ENCODE results near the gene EVI5L. TPM values are rescaled to one million over a fixed set of nuclear protein-coding genes. Genes with fewer than 3 reads are reported as not detected.

The EVI5L gene
- total and polyA plus RNA-seq, 2 of the 4 experiments (the other 2 are of a cell fraction): 12.7 to 14.6 TPM

- DNase-seq (no peak), ATAC-seq (ENCODE audit: low read depth) (no peak)
- intact Hi-C loops (cut with micrococcal nuclease): no loop called here
- H3K4ac ChIP-seq (ENCODE audit: low read depth, low read length): no peak overlapping the region; the same call in 1 of the 2 replicates
- H3K79me1 ChIP-seq (ENCODE audit: low read depth in 1 of 2, low read length in 2 of 2): peaks cover 3 to 53% of the 10 kb centered on the region in 2 experiments
- no peak overlapping the region for H4K91ac ChIP-seq (ENCODE audit: insufficient read depth, low read depth, low read length)
- H3K9ac ChIP-seq (ENCODE audit: low read depth, low read length): no peak overlapping the region
- H3K4me2 ChIP-seq (ENCODE audit: low read depth, low read length): no peak overlapping the region
- no peak overlapping the region for H2AK5ac ChIP-seq (ENCODE audit: low read depth, low read length)
- H3K23ac ChIP-seq (ENCODE audit: low read depth, low read length): peak overlapping the region; percentile 34; the same call in 1 of the 2 replicates
- ChIA-PET POLR2A (ENCODE audit: unreplicated experiment) (no interaction called here), CTCF (no interaction called here)
- peaks cover 2% of the 10 kb centered on the region; the same call in 1 of the 2 replicates for H3K9me1 ChIP-seq (ENCODE audit: insufficient read depth, low read length)
- H2BK120ac ChIP-seq (ENCODE audit: low read depth, low read length): no peak overlapping the region
- H2AK9ac ChIP-seq (replicated peaks; ENCODE audit: low read depth, low read length, poor library complexity): peak overlapping the region; percentile 5
- no peaks in the 10 kb centered on the region for H3K9me3 ChIP-seq (ENCODE audit: control insufficient read depth, insufficient read depth, low read length)
- H2BK15ac ChIP-seq (ENCODE audit: low read depth, low read length): no peak overlapping the region; the same call in 2 of the 3 replicates
- no peaks in the 10 kb centered on the region for H3K36me3 ChIP-seq (ENCODE audit: control insufficient read depth, insufficient read depth, low read length)
- H3K14ac ChIP-seq (replicated peaks; ENCODE audit: low read depth, low read length): no peak overlapping the region; the same call in 1 of the 2 replicates
- no peak overlapping the region for H3K56ac ChIP-seq (ENCODE audit: extremely low read depth, insufficient read depth, low read length)
- no peak overlapping the region for H3K27ac ChIP-seq (ENCODE audit: insufficient read depth, low read length)
- H3K18ac ChIP-seq (ENCODE audit: low read depth, low read length): no peak overlapping the region
- TF ChIP-seq, protein P1, sequence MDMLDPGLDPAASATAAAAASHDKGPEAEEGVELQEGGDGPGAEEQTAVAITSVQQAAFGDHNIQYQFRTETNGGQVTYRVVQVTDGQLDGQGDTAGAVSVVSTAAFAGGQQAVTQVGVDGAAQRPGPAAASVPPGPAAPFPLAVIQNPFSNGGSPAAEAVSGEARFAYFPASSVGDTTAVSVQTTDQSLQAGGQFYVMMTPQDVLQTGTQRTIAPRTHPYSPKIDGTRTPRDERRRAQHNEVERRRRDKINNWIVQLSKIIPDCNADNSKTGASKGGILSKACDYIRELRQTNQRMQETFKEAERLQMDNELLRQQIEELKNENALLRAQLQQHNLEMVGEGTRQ (IDR thresholded peaks at IDR 0.05; ENCODE audit: low read depth, low read length): peak; percentile 18; the same call in 1 of the 2 replicates
- TF ChIP-seq RCOR1 (IDR thresholded peaks at IDR 0.05; ENCODE audit: insufficient replicate concordance, low read length): no peak
- 77% methylated on average over 6 of the region's 12 CpGs; no CpG with 5 or more reads in 1 of the 2 experiments for WGBS, 2 experiments (ENCODE audit: extremely low coverage in 2 of 2, insufficient read length in 1 of 2)
- H4K8ac ChIP-seq (ENCODE audit: low read depth in 2 of 2, low read length in 2 of 2): no peak overlapping the region
- H3K4me3 ChIP-seq (ENCODE audit: insufficient read depth, low read depth, low read length): no peak overlapping the region
- H3K27me3 ChIP-seq (ENCODE audit: control insufficient read depth, insufficient read depth, low read length): 0 out of 2 replicates have a peak, but pooled peaks cover 2% of the 10 kb centered on the region
- in situ Hi-C loops (cut with MboI; ENCODE audit: low sequenced_read_pairs): no loop called here
- no peak overlapping the region for H2BK20ac ChIP-seq (ENCODE audit: low read depth, low read length)
- no peak overlapping the region for H2BK5ac ChIP-seq (ENCODE audit: low read depth, low read length, poor library complexity, severe bottlenecking)
- H2AFZ ChIP-seq (replicated peaks; ENCODE audit: low read length, poor library complexity): peak overlapping the region; percentile 52
- dilution Hi-C loops (cut with HindIII; ENCODE audit: low sequenced_read_pairs, unreplicated experiment): no loop called here
- H3K4me1 ChIP-seq (ENCODE audit: control insufficient read depth, insufficient read depth, low read length): peaks cover 15% of the 10 kb centered on the region; the same call in 1 of the 2 replicates
- BruUV-seq (replicated peaks): no TSS peak
- no peak overlapping the region for H4K5ac ChIP-seq (ENCODE audit: low read depth, low read length)
- peaks cover 10% of the 10 kb centered on the region for H4K20me1 ChIP-seq (ENCODE audit: insufficient read depth, low read length)
Observed at GRCh38 chr19:7832781-7833180, 2.8 kb downstream of the EVI5L start.
